ENCODE measurements around the gene TMOD4.
A peak's percentile ranks its signal among the peaks of the same experiment; 100 is the strongest.

The TMOD4 gene

DNA sequence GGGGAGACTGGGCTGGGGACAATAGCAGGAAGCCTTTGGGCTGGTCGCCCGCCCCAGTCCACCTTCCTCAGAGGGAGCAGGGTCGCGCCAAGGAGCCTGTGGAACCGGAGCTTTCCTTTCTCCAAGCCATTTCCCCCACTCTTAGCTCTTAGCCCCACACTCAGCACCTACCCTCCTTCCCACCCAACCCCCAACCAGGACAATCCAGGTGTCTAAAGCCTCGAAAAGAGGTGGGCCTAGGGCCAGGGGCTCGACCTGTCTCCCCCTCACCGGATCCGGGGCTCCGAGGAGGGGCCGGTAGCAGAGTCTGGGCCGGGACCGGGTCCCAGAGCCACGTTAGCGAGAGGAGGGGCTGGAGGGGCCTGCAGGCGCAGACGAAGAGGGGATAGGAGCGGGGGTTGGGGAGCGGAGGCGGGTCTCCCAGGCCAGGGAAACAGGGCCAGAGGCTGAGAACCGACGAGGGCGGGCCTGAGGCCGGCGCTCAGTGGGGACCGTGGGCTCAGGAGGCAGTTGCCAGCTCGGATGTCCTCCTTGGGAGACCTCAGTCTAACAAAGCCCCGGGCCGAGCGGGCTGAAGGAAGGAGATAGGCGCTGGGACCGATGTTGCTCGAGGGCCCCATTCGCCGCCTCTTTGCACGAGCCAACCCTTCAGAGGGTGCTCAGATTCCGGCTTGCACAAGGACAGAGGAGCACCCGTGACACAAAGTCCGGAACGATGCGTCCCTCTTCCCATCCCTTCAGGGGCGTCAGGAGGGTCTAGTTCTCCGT, 30.3 kb downstream of the TMOD4 start:
- H3K27me3 ChIP-seq (ENCODE audit: control insufficient read depth in 3 of 3, insufficient read depth in 3 of 3, low read depth in 1 of 3, low read length in 3 of 3): peaks cover 0 to 4% (median 0%) of the 10 kb centered on the region in 3 experiments

DNA sequence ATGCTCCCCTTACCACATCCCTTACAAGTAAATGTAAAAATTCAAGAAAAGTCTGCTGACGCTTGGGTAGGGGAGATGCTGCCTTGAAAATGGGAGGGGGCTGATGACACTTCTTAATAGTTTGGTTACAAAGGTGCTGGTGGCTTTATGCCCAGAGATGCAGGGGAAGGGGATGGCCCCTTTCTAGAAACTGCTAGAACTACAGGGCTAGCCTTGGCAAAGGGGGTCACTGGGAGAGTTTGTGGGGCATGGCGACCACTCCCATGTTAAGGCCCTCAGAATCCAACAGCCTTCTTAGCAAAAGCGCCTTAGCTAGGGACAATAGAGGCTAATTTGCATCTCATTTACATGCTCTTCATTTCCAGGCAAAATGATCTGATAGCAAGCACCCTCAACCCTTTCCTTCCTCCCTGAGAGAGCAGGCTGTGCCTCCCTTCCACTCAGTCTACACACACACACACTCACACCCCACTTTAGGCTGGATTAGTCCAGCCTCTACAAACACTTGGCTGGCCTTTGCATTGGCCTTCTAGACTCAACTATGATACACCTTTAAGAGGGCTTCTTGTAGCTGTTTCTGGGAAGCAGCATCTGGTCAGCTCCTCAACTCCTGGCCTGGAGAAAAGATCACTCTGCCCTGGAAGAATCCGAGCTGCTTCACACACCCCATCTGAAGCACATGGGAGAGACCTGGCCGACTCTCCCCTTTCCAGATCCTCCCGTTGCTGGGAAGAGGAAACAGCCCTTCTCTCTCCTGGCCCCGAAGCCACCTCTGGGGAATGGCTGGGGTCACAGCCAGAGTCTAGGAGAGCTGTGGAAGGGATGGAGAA, 31.1 kb downstream of the TMOD4 start:
- no peak overlapping the region for H2BK120ac ChIP-seq (ENCODE audit: low read depth, low read length)
- H2BK15ac ChIP-seq (ENCODE audit: low read length): no peak overlapping the region
- H3K27me3 ChIP-seq (ENCODE audit: control insufficient read depth in 3 of 3, insufficient read depth in 3 of 3, low read depth in 1 of 3, low read length in 3 of 3): peaks cover 0 to 4% (median 0%) of the 10 kb centered on the region in 3 experiments
- H3K18ac ChIP-seq (ENCODE audit: low read length): peak overlapping the region; percentile 5
- peak overlapping the region; percentile 97 for H2AFZ ChIP-seq (ENCODE audit: low read length)
- H3K36me3 ChIP-seq (replicated peaks in 1 of 2; ENCODE audit: control insufficient read depth in 2 of 2, insufficient read depth in 2 of 2, low read length in 2 of 2): peaks cover 7 to 22% of the 10 kb centered on the region in 2 donors
- H2BK5ac ChIP-seq (ENCODE audit: low read length): no peak overlapping the region
- no peak overlapping the region for H3K27ac ChIP-seq (replicated peaks; ENCODE audit: low read length)
- no peaks in the 10 kb centered on the region for H3K9me3 ChIP-seq (replicated peaks in 1 of 2; ENCODE audit: control insufficient read depth in 2 of 2, insufficient read depth in 1 of 2, low read depth in 1 of 2, low read length in 2 of 2)
- peaks cover 29 to 33% of the 10 kb centered on the region in 2 donors for H3K4me1 ChIP-seq (ENCODE audit: control insufficient read depth in 2 of 2, insufficient read depth in 1 of 2, low read depth in 1 of 2, low read length in 2 of 2)
- no peaks in the 10 kb centered on the region for H3K79me1 ChIP-seq (ENCODE audit: low read depth, low read length)
- no peak overlapping the region for H3K4ac ChIP-seq (ENCODE audit: low read length)
- no peak overlapping the region for H3K23ac ChIP-seq (ENCODE audit: low read depth, low read length, poor library complexity)
- no CpG with 5 or more reads among the region's 7 CpGs for WGBS, 2 donors (ENCODE audit: extremely low coverage in 2 of 2, insufficient read length in 2 of 2, insufficient replicate concordance in 1 of 2)
- H4K8ac ChIP-seq (ENCODE audit: low read depth, low read length): no peak overlapping the region
- peak overlapping the region; percentile 90 for H3K4me2 ChIP-seq (ENCODE audit: insufficient read depth, low read length, poor library complexity, severe bottlenecking)
- no peak overlapping the region for H2BK12ac ChIP-seq (ENCODE audit: low read length)
- DNase-seq (ENCODE audit: low spot score): no peak
- peak overlapping the region; percentile 89 to 99 for H3K4me3 ChIP-seq (ENCODE audit: low read length in 2 of 2)
- H3K14ac ChIP-seq (ENCODE audit: low read length): no peak overlapping the region
- no peak overlapping the region for H4K91ac ChIP-seq (ENCODE audit: low read depth, low read length, poor library complexity)
- H2AK5ac ChIP-seq (ENCODE audit: low read depth, low read length): peak overlapping the region; percentile 65
- H3K9ac ChIP-seq (ENCODE audit: low read depth, low read length, poor library complexity): no peak overlapping the region

More for the DNA sequence above, 30.3 kb downstream of the TMOD4 start:
- Histone ChIP-seq H3K9ac (ENCODE audit: low read depth, low read length, poor library complexity) (peak overlapping the region; percentile 98), H2BK12ac (ENCODE audit: low read length) (no peak overlapping the region), H3K36me3 (replicated peaks in 1 of 2; ENCODE audit: control insufficient read depth in 2 of 2, insufficient read depth in 2 of 2, low read length in 2 of 2) (peaks cover 2 to 15% of the 10 kb centered on the region in 2 donors), H3K27ac (replicated peaks; ENCODE audit: low read length) (no peak overlapping the region), H3K4me2 (ENCODE audit: insufficient read depth, low read length, poor library complexity, severe bottlenecking) (peak overlapping the region; percentile 90), H4K8ac (ENCODE audit: low read depth, low read length) (no peak overlapping the region), H3K18ac (ENCODE audit: low read length) (peak overlapping the region; percentile 90), H2AFZ (ENCODE audit: low read length) (peak overlapping the region; percentile 97), H3K23ac (ENCODE audit: low read depth, low read length, poor library complexity) (peak overlapping the region; percentile 87), H3K4me1 (ENCODE audit: control insufficient read depth in 2 of 2, insufficient read depth in 1 of 2, low read depth in 1 of 2, low read length in 2 of 2) (peaks cover 29 to 33% of the 10 kb centered on the region in 2 donors), H2BK15ac (ENCODE audit: low read length) (no peak overlapping the region), H3K9me3 (replicated peaks in 1 of 2; ENCODE audit: control insufficient read depth in 2 of 2, insufficient read depth in 1 of 2, low read depth in 1 of 2, low read length in 2 of 2) (no peaks in the 10 kb centered on the region), H2AK5ac (ENCODE audit: low read depth, low read length) (peak overlapping the region; percentile 23), H2BK5ac (ENCODE audit: low read length) (peak overlapping the region; percentile 7), H2BK120ac (ENCODE audit: low read depth, low read length) (no peak overlapping the region), H3K14ac (ENCODE audit: low read length) (peak overlapping the region; percentile 49), H3K79me1 (ENCODE audit: low read depth, low read length) (no peaks in the 10 kb centered on the region), H3K4ac (ENCODE audit: low read length) (no peak overlapping the region), H3K4me3 (ENCODE audit: low read length in 2 of 2) (peak overlapping the region; percentile 89 to 99), H4K91ac (ENCODE audit: low read depth, low read length, poor library complexity) (no peak overlapping the region)
- no CpG with 5 or more reads among the region's 43 CpGs for WGBS, 2 donors (ENCODE audit: extremely low coverage in 2 of 2, insufficient read length in 2 of 2, insufficient replicate concordance in 1 of 2)
- DNase-seq (ENCODE audit: low spot score): no peak

DNA sequence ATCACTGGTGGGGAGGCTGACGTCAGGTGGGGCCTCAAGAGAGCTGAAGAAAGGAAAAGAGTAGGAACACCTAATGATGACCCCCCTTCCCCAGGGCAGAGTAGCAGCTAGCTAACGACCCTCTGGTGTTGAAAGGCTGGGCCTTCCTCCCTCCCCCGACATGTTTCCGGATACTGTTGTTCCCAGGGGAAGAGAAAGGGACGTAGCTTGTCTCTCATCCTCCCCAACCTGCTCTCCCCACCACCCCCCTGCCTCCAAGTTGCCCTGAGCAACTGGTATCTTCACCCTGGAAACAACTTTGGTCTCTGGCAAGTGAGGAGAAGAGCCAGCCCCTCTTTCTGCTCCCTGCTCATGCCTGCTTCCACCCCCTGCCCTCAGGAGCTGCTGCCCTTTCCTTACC, 31.8 kb downstream of the TMOD4 start:
- H3K4me3 ChIP-seq (ENCODE audit: low read length in 2 of 2): no peak overlapping the region
- no CpG with 5 or more reads among the region's 5 CpGs for WGBS, 2 donors (ENCODE audit: extremely low coverage in 2 of 2, insufficient read length in 2 of 2, insufficient replicate concordance in 1 of 2)
- peak overlapping the region; percentile 65 for H2AK5ac ChIP-seq (ENCODE audit: low read depth, low read length)

DNA sequence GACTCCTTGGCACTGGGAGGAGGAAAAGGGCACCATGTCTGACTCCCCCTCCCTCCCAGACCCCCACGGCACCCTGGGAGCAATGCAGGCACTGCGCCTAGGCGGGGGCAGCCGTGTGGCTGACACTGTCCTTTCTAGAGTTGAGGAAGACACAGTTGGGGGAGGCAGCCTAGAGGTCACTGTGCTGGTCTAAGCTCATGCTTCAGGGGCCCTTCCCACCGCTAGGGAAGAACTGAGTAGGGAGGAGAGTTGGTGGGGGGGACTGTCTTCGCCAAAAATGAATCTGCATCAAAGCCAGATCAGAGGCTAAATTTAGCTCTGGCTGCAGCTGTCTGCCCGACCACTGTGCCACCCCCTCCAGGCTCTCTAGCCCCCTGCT, 32.7 kb downstream of the TMOD4 start:
- H2BK120ac ChIP-seq (ENCODE audit: low read depth, low read length): peak overlapping the region; percentile 16
- peaks cover 1% of the 10 kb centered on the region for H3K79me1 ChIP-seq (ENCODE audit: low read depth, low read length)
- H2BK5ac ChIP-seq (ENCODE audit: low read length): no peak overlapping the region
- H3K4me1 ChIP-seq (ENCODE audit: control insufficient read depth in 2 of 2, insufficient read depth in 1 of 2, low read depth in 1 of 2, low read length in 2 of 2): peaks cover 29 to 33% of the 10 kb centered on the region in 2 donors
- peaks cover 11 to 36% of the 10 kb centered on the region in 2 donors for H3K36me3 ChIP-seq (replicated peaks in 1 of 2; ENCODE audit: control insufficient read depth in 2 of 2, insufficient read depth in 2 of 2, low read length in 2 of 2)
- no peak overlapping the region for H2AFZ ChIP-seq (ENCODE audit: low read length)
- H3K27ac ChIP-seq (replicated peaks; ENCODE audit: low read length): no peak overlapping the region
- H2BK12ac ChIP-seq (ENCODE audit: low read length): no peak overlapping the region
- no peak overlapping the region for H3K14ac ChIP-seq (ENCODE audit: low read length)
- H2BK15ac ChIP-seq (ENCODE audit: low read length): no peak overlapping the region
- no peak overlapping the region for H4K8ac ChIP-seq (ENCODE audit: low read depth, low read length)
- H3K9me3 ChIP-seq (replicated peaks in 1 of 2; ENCODE audit: control insufficient read depth in 2 of 2, insufficient read depth in 1 of 2, low read depth in 1 of 2, low read length in 2 of 2): no peaks in the 10 kb centered on the region
- H3K4me3 ChIP-seq (ENCODE audit: low read length in 2 of 2): no peak overlapping the region
- no peak overlapping the region for H3K18ac ChIP-seq (ENCODE audit: low read length)
- no peak overlapping the region for H3K4ac ChIP-seq (ENCODE audit: low read length)
- WGBS, 2 donors (ENCODE audit: extremely low coverage in 2 of 2, insufficient read length in 2 of 2, insufficient replicate concordance in 1 of 2): no CpG with 5 or more reads among the region's 7 CpGs
- peaks cover 0 to 4% (median 0%) of the 10 kb centered on the region in 3 experiments for H3K27me3 ChIP-seq (ENCODE audit: control insufficient read depth in 3 of 3, insufficient read depth in 3 of 3, low read depth in 1 of 3, low read length in 3 of 3)
- H3K23ac ChIP-seq (ENCODE audit: low read depth, low read length, poor library complexity): no peak overlapping the region
- no peak for DNase-seq (ENCODE audit: low spot score)
- H4K91ac ChIP-seq (ENCODE audit: low read depth, low read length, poor library complexity): no peak overlapping the region
- H3K4me2 ChIP-seq (ENCODE audit: insufficient read depth, low read length, poor library complexity, severe bottlenecking): no peak overlapping the region
- H2AK5ac ChIP-seq (ENCODE audit: low read depth, low read length): no peak overlapping the region
- H3K9ac ChIP-seq (ENCODE audit: low read depth, low read length, poor library complexity): no peak overlapping the region

More for the DNA sequence above, 31.8 kb downstream of the TMOD4 start:
- Histone ChIP-seq H3K4me2 (ENCODE audit: insufficient read depth, low read length, poor library complexity, severe bottlenecking) (peak overlapping the region; percentile 32), H3K9me3 (replicated peaks in 1 of 2; ENCODE audit: control insufficient read depth in 2 of 2, insufficient read depth in 1 of 2, low read depth in 1 of 2, low read length in 2 of 2) (no peaks in the 10 kb centered on the region), H3K9ac (ENCODE audit: low read depth, low read length, poor library complexity) (peak overlapping the region; percentile 6), H3K27me3 (ENCODE audit: control insufficient read depth in 3 of 3, insufficient read depth in 3 of 3, low read depth in 1 of 3, low read length in 3 of 3) (peaks cover 0 to 4% (median 0%) of the 10 kb centered on the region in 3 experiments), H3K23ac (ENCODE audit: low read depth, low read length, poor library complexity) (no peak overlapping the region), H3K27ac (replicated peaks; ENCODE audit: low read length) (no peak overlapping the region), H4K8ac (ENCODE audit: low read depth, low read length) (no peak overlapping the region), H2BK5ac (ENCODE audit: low read length) (no peak overlapping the region), H2BK12ac (ENCODE audit: low read length) (no peak overlapping the region), H3K4ac (ENCODE audit: low read length) (no peak overlapping the region), H3K36me3 (replicated peaks in 1 of 2; ENCODE audit: control insufficient read depth in 2 of 2, insufficient read depth in 2 of 2, low read length in 2 of 2) (peaks cover 8 to 29% of the 10 kb centered on the region in 2 donors), H2AFZ (ENCODE audit: low read length) (no peak overlapping the region), H2BK120ac (ENCODE audit: low read depth, low read length) (no peak overlapping the region), H3K79me1 (ENCODE audit: low read depth, low read length) (no peaks in the 10 kb centered on the region), H3K18ac (ENCODE audit: low read length) (peak overlapping the region; percentile 78), H4K91ac (ENCODE audit: low read depth, low read length, poor library complexity) (no peak overlapping the region), H3K14ac (ENCODE audit: low read length) (no peak overlapping the region), H3K4me1 (ENCODE audit: control insufficient read depth in 2 of 2, insufficient read depth in 1 of 2, low read depth in 1 of 2, low read length in 2 of 2) (peaks cover 29 to 33% of the 10 kb centered on the region in 2 donors), H2BK15ac (ENCODE audit: low read length) (no peak overlapping the region)
- no peak for DNase-seq (ENCODE audit: low spot score)

Measured in neuronal stem cell (in vitro differentiated cells).